ENCODE data around the gene PTPRU. TPM values are rescaled to one million over a fixed set of nuclear protein-coding genes. Genes with fewer than 3 reads are reported as not detected.
A peak's percentile ranks its signal among the peaks of the same experiment; 100 is the strongest.

PTPRU gene
- total RNA-seq, 1 experiment from 2014 or later = 40.7 TPM

- ChIA-PET POLR2A (no interaction called here), RAD21 (ENCODE audit: low non-redundant PET in 1 of 2, low total read pairs in 2 of 2, uncharacterized antibody in 2 of 2, unreplicated experiment in 2 of 2) (no interaction called here), CTCF (interaction anchor here (1.7 to 2.1 kb wide), 2 partner anchors 15 to 17 kb away, joined by 4 to 5 read pairs; no protein-coding TSS in a partner anchor)
- Histone ChIP-seq H3K9ac (ENCODE audit: low read length) (no peak overlapping the region), H3K27me3 (ENCODE audit: insufficient read depth, low read length) (peaks cover 15% of the 10 kb centered on the region; the same call in 1 of the 2 replicates), H4K20me1 (ENCODE audit: insufficient read depth) (no peaks in the 10 kb centered on the region), H3K9me3 (ENCODE audit: control insufficient read depth in 1 of 2, insufficient read depth in 1 of 2, low read depth in 1 of 2, low read length in 2 of 2) (no peaks in the 10 kb centered on the region), H3K4me2 (ENCODE audit: low read length) (no peak overlapping the region), H3K27ac (ENCODE audit: low read depth, low read length) (no peak overlapping the region), H3K79me2 (ENCODE audit: insufficient read depth, low read length) (no peaks in the 10 kb centered on the region), H2AFZ (ENCODE audit: low read depth, low read length, poor library complexity, severe bottlenecking) (no peak overlapping the region), H3K4me1 (ENCODE audit: control insufficient read depth in 1 of 2, insufficient read depth in 2 of 2, low read length in 2 of 2) (no peaks in the 10 kb centered on the region), H3K9me2 (ENCODE audit: insufficient read depth) (no peaks in the 10 kb centered on the region), H3K36me3 (ENCODE audit: control insufficient read depth in 1 of 2, insufficient read depth in 2 of 2, low read length in 2 of 2) (no peaks in the 10 kb centered on the region), H3K4me3 (replicated peaks in 1 of 2; ENCODE audit: low read depth in 1 of 2, low read length in 2 of 2) (no peak overlapping the region)
- TF ChIP-seq EZH2phosphoT487 (IDR thresholded peaks at IDR 0.05; ENCODE audit: borderline replicate concordance) (no peak), FOSL1 (IDR thresholded peaks at IDR 0.05; ENCODE audit: low read depth) (no peak), POLR2AphosphoS5 (IDR thresholded peaks at IDR 0.05; ENCODE audit: low read depth, low read length) (no peak), CTCF (IDR thresholded peaks at IDR 0.05 in 2 of 3, conservative IDR thresholded peaks at IDR 0.05 in 1 of 3; ENCODE audit: borderline replicate concordance in 1 of 3, insufficient read depth in 1 of 3, low read depth in 2 of 3, low read length in 2 of 3) (peak in 2 of 3 experiments; percentile 14 to 18; a peak in 1 of 6 replicates), EZH2 (IDR thresholded peaks at IDR 0.05) (no peak), SP1 (IDR thresholded peaks at IDR 0.05; ENCODE audit: low read depth) (no peak), CEBPB (IDR thresholded peaks at IDR 0.05; ENCODE audit: low read depth) (no peak), RAD21 (IDR thresholded peaks at IDR 0.05; ENCODE audit: low read depth) (peak; percentile 24; the same call in 1 of the 2 replicates), ZFX (IDR thresholded peaks at IDR 0.05) (no peak)
- intact Hi-C loops (cut with micrococcal nuclease) = loop anchor here (10.0 kb wide), 1 partner anchor 97 kb away; no protein-coding TSS in a partner anchor
- no TSS peak for BruUV-seq (replicated peaks)
- ATAC-seq (peak; percentile 53; the same call in 1 of the 2 replicates), DNase-seq (ENCODE audit: low read depth, low spot score) (no peak)
These were observed 105.6 kb downstream of the PTPRU start for GRCh38 chr1:29341936-29342335.
